WI38 (cell line): ENCODE results near the gene LRATD1.

ENCODE experiments used
- H3K4me3 ChIP-seq: 2 replicates; pipeline ENCODE4 v1.5.1; 2011; ENCODE audit warnings: low read depth, mild to moderate bottlenecking, control low read depth, low read length
- CTCF ChIP-seq: IDR thresholded peaks from 2 replicates; pipeline ENCODE4 v1.5.1; 2012; ENCODE audit warnings: low read depth, mild to moderate bottlenecking, control low read depth, low read length

LRATD1 gene

GRCh38 chr2:14675489-14675888, 43.0 kb downstream of the LRATD1 start:
- TF ChIP-seq CTCF, result no peak
- no peak overlapping the region for H3K4me3 ChIP-seq

GRCh38 chr2:14676371-14676770, 43.9 kb downstream of the LRATD1 start:
- no peak for TF ChIP-seq CTCF
- H3K4me3 ChIP-seq, result no peak overlapping the region

- H3K4me3 ChIP-seq, result no peak overlapping the region
- no peak for TF ChIP-seq CTCF
These were observed 44.5 kb downstream of the LRATD1 start for GRCh38 chr2:14677039-14677438.

- no peak for TF ChIP-seq CTCF
- H3K4me3 ChIP-seq, result no peak overlapping the region
These were observed 46.2 kb downstream of the LRATD1 start for GRCh38 chr2:14678761-14679160.

- TF ChIP-seq CTCF, result no peak
- H3K4me3 ChIP-seq, result no peak overlapping the region
These were observed 49.1 kb downstream of the LRATD1 start for GRCh38 chr2:14681608-14682007.
